ENCODE results near the gene SLC38A8.
A peak's percentile ranks its signal among the peaks of the same experiment; 100 is the strongest.

The SLC38A8 gene

GRCh38 chr16:83973077-83973476 lies 69.5 kb downstream of the SLC38A8 start:
- DNase-seq, result no peak

GRCh38 chr16:83972256-83973008 lies 70.2 kb downstream of the SLC38A8 start:
- no peak for DNase-seq

- DNase-seq, result no peak
These were observed 71.1 kb downstream of the SLC38A8 start for GRCh38 chr16:83971165-83972130.

- DNase-seq, result no peak
These were observed 72.2 kb downstream of the SLC38A8 start for GRCh38 chr16:83970430-83970815.

GRCh38 chr16:83969771-83970429 lies 72.7 kb downstream of the SLC38A8 start:
- DNase-seq, result peak in 2 of 58 donors; percentile 48 to 65

GRCh38 chr16:83968891-83969649 lies 73.5 kb downstream of the SLC38A8 start:
- no peak for DNase-seq

GRCh38 chr16:83968306-83968851 lies 74.2 kb downstream of the SLC38A8 start:
- DNase-seq, result peak in 1 of 58 donors; percentile 15

GRCh38 chr16:83967838-83968305 lies 74.7 kb downstream of the SLC38A8 start, which contains the start of gene NECAB2:
TSS of gene NECAB2 (plus strand) at chr16:83968244. CDS start at chr16:83968649, 405 bp downstream.
- DNase-seq, result peak in 32 of 58 donors; percentile 4 to 54 (median 26)

- DNase-seq, result no peak
These were observed 75.5 kb downstream of the SLC38A8 start for GRCh38 chr16:83967091-83967490.

GRCh38 chr16:83966153-83966696 lies 76.4 kb downstream of the SLC38A8 start:
- DNase-seq, result no peak

- DNase-seq, result no peak
These were observed 77.0 kb downstream of the SLC38A8 start for GRCh38 chr16:83965444-83966152.

- no peak for DNase-seq
These were observed 77.7 kb downstream of the SLC38A8 start for GRCh38 chr16:83964684-83965443.

GRCh38 chr16:83963277-83964119 lies 79.1 kb downstream of the SLC38A8 start:
- DNase-seq, result no peak

- DNase-seq, result no peak
These were observed 81.0 kb downstream of the SLC38A8 start for GRCh38 chr16:83961591-83961990.

GRCh38 chr16:83960521-83961249 lies 81.9 kb downstream of the SLC38A8 start:
- no peak for DNase-seq
